ENCODE results near the gene MEI1.

MEI1 gene

GRCh38 chr22:41799486-41800347 is 100.4 kb downstream of the MEI1 start:
- TF ChIP-seq, protein P1, sequence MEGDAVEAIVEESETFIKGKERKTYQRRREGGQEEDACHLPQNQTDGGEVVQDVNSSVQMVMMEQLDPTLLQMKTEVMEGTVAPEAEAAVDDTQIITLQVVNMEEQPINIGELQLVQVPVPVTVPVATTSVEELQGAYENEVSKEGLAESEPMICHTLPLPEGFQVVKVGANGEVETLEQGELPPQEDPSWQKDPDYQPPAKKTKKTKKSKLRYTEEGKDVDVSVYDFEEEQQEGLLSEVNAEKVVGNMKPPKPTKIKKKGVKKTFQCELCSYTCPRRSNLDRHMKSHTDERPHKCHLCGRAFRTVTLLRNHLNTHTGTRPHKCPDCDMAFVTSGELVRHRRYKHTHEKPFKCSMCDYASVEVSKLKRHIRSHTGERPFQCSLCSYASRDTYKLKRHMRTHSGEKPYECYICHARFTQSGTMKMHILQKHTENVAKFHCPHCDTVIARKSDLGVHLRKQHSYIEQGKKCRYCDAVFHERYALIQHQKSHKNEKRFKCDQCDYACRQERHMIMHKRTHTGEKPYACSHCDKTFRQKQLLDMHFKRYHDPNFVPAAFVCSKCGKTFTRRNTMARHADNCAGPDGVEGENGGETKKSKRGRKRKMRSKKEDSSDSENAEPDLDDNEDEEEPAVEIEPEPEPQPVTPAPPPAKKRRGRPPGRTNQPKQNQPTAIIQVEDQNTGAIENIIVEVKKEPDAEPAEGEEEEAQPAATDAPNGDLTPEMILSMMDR (conservative IDR thresholded peaks at IDR 0.05; ENCODE audit: low read depth, low read length), result peak; percentile 4
- DNase-seq (ENCODE audit: low read depth), result peak; percentile 27
- peak overlapping the region; percentile 98 for H3K4me3 ChIP-seq (ENCODE audit: low read depth, low read length)

DNA sequence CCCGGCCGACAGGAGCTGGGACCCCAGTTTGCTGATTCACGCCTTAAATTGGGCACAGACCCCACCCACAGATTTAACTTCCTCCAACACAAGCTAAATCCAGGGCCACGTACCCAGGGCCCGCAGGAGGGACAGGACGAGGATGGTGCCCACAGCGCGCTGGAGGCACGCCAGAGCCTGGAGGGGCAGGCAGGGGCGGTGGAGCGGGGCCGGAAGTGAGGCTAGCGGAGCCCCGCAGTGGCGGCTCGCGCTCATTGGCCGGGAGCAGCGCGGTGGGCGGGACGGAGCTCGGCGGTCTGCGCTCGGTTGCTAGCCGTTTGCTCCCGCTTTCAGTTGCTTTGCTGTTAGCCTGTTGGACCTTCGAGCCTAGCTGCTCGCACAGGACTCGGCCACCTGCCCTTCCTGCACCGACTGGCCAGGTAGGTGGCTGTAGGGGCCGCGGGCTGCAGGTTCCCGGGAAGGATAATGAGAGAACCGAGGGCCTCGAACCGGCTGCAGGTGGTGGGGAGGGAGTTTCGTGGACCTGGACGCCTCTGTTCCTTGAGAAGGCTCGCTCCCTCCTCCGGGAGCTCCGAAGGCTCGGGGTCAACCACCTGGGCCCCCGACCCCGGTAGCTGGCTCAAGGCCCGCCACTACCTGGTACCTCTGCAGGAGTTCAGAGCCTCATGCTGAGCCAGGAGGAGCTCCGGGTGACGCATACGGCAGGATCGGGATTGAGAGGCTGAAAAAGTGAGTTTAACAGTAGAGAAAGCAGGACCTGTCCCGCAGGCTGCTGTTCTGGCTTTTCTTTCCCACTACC is 101.2 kb downstream of the MEI1 start, which contains the start of gene CCDC134:
TSS of gene CCDC134 (plus strand) at position 332 of the 799 bp plus-strand sequence. CDS start 8,212 bp downstream, outside the sequence.
- TF ChIP-seq, protein P1 (conservative IDR thresholded peaks at IDR 0.05; ENCODE audit: low read depth, low read length), result no peak

GRCh38 chr22:41801147-41801819 is 102.0 kb downstream of the MEI1 start:
- TF ChIP-seq, protein P1 (conservative IDR thresholded peaks at IDR 0.05; ENCODE audit: low read depth, low read length), result no peak
- no peak for DNase-seq (ENCODE audit: low read depth)
- H3K4me3 ChIP-seq (ENCODE audit: low read depth, low read length), result peak overlapping the region; percentile 98

More for the DNA sequence above, 101.2 kb downstream of the MEI1 start, which contains the start of gene CCDC134:
- peak within 1 kb of the TSS; percentile 98 for H3K4me3 ChIP-seq (ENCODE audit: low read depth, low read length)
- DNase-seq (ENCODE audit: low read depth), result peak; percentile 80

DNA sequence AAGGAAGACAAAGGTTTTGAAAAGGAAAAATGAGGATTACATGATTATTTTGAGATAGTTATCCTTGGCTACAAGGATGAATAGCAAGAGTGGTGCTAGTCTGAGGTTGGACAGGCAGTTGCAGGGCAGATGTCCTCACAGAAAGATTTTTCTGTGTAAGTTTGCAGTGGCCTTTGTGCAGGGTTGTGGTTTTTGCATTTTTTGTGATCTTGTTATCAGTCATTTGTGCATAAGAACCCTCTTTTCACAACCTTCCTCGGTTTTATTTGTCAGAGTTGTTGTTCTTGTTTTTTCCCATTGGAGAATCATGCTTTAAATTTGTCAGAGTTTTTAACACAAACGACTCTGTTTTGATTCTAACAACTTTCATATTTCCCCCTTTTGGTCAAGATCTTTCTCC is 102.6 kb downstream of the MEI1 start:
- H3K4me3 ChIP-seq (ENCODE audit: low read depth, low read length), result no peak overlapping the region
- no peak for DNase-seq (ENCODE audit: low read depth)

GRCh38 chr22:41805639-41806038 is 106.3 kb downstream of the MEI1 start:
- H3K4me3 ChIP-seq (ENCODE audit: low read depth, low read length), result no peak overlapping the region
- no peak for DNase-seq (ENCODE audit: low read depth)
- TF ChIP-seq, protein P1 (conservative IDR thresholded peaks at IDR 0.05; ENCODE audit: low read depth, low read length), result no peak

More for the DNA sequence above, 102.6 kb downstream of the MEI1 start:
- TF ChIP-seq, protein P1 (conservative IDR thresholded peaks at IDR 0.05; ENCODE audit: low read depth, low read length), result no peak

- TF ChIP-seq, protein P1 (conservative IDR thresholded peaks at IDR 0.05; ENCODE audit: low read depth, low read length), result no peak
- H3K4me3 ChIP-seq (ENCODE audit: low read depth, low read length), result no peak overlapping the region
- no peak for DNase-seq (ENCODE audit: low read depth)
These were observed 109.1 kb downstream of the MEI1 start for GRCh38 chr22:41808400-41808799.
